ENCODE results near the gene SRPX2. TPM values are rescaled to one million over a fixed set of nuclear protein-coding genes. Genes with fewer than 3 reads are reported as not detected.

Gene SRPX2
- total RNA-seq, 1 donor from 2014 or later, result 9.0 TPM

GRCh38 chrX:100663642-100664041 is 19.6 kb downstream of the SRPX2 start:
- peak; percentile 58 for FAIRE-seq
- H3K4me3 ChIP-seq (ENCODE audit: low read depth, low read length), result no peak overlapping the region
- DNase-seq (ENCODE audit: low read depth), result peak; percentile 51
- TF ChIP-seq CTCF (IDR thresholded peaks at IDR 0.05; ENCODE audit: insufficient read depth, low read length, severe bottlenecking), result no peak
- H3K36me3 ChIP-seq (ENCODE audit: control insufficient read depth, insufficient read depth, low read length), result no peaks in the 10 kb centered on the region
- no peaks in the 10 kb centered on the region for H3K27me3 ChIP-seq (ENCODE audit: control insufficient read depth, insufficient read depth, low read length)

GRCh38 chrX:100672966-100673365 is 29.0 kb downstream of the SRPX2 start:
- H3K4me3 ChIP-seq (ENCODE audit: low read depth, low read length), result no peak overlapping the region
- no peak for TF ChIP-seq CTCF (IDR thresholded peaks at IDR 0.05; ENCODE audit: insufficient read depth, low read length, severe bottlenecking)
- FAIRE-seq, result no peak
- DNase-seq (ENCODE audit: low read depth), result peak; percentile 13
- no peaks in the 10 kb centered on the region for H3K36me3 ChIP-seq (ENCODE audit: control insufficient read depth, insufficient read depth, low read length)
- no peaks in the 10 kb centered on the region for H3K27me3 ChIP-seq (ENCODE audit: control insufficient read depth, insufficient read depth, low read length)

GRCh38 chrX:100673397-100673953 is 29.5 kb downstream of the SRPX2 start:
- Histone ChIP-seq H3K4me3 (ENCODE audit: low read depth, low read length) (no peak overlapping the region), H3K36me3 (ENCODE audit: control insufficient read depth, insufficient read depth, low read length) (no peaks in the 10 kb centered on the region), H3K27me3 (ENCODE audit: control insufficient read depth, insufficient read depth, low read length) (no peaks in the 10 kb centered on the region)
- DNase-seq (ENCODE audit: low read depth) (peak; percentile 15), FAIRE-seq (no peak)
- TF ChIP-seq CTCF (IDR thresholded peaks at IDR 0.05; ENCODE audit: insufficient read depth, low read length, severe bottlenecking), result no peak

GRCh38 chrX:100674705-100675104 is 30.7 kb downstream of the SRPX2 start:
- no peaks in the 10 kb centered on the region for H3K36me3 ChIP-seq (ENCODE audit: control insufficient read depth, insufficient read depth, low read length)
- no peak for FAIRE-seq
- DNase-seq (ENCODE audit: low read depth), result no peak
- H3K4me3 ChIP-seq (ENCODE audit: low read depth, low read length), result no peak overlapping the region
- no peaks in the 10 kb centered on the region for H3K27me3 ChIP-seq (ENCODE audit: control insufficient read depth, insufficient read depth, low read length)
- no peak for TF ChIP-seq CTCF (IDR thresholded peaks at IDR 0.05; ENCODE audit: insufficient read depth, low read length, severe bottlenecking)

GRCh38 chrX:100677611-100678181 is 33.7 kb downstream of the SRPX2 start:
- H3K27me3 ChIP-seq (ENCODE audit: control insufficient read depth, insufficient read depth, low read length), result no peaks in the 10 kb centered on the region
- H3K36me3 ChIP-seq (ENCODE audit: control insufficient read depth, insufficient read depth, low read length), result no peaks in the 10 kb centered on the region
- no peak overlapping the region for H3K4me3 ChIP-seq (ENCODE audit: low read depth, low read length)
- DNase-seq (ENCODE audit: low read depth) (no peak), FAIRE-seq (peak; percentile 28)
- TF ChIP-seq CTCF (IDR thresholded peaks at IDR 0.05; ENCODE audit: insufficient read depth, low read length, severe bottlenecking), result no peak

GRCh38 chrX:100680756-100681155 is 36.8 kb downstream of the SRPX2 start:
- FAIRE-seq (no peak), DNase-seq (ENCODE audit: low read depth) (no peak)
- no peak for TF ChIP-seq CTCF (IDR thresholded peaks at IDR 0.05; ENCODE audit: insufficient read depth, low read length, severe bottlenecking)
- Histone ChIP-seq H3K27me3 (ENCODE audit: control insufficient read depth, insufficient read depth, low read length) (no peaks in the 10 kb centered on the region), H3K4me3 (ENCODE audit: low read depth, low read length) (no peak overlapping the region), H3K36me3 (ENCODE audit: control insufficient read depth, insufficient read depth, low read length) (no peaks in the 10 kb centered on the region)

All from bronchial epithelial cell (primary cell).